B cell (primary cell): ENCODE results near the gene TES.

Experiments used
- EZH2 ChIP-seq: IDR thresholded peaks from 2 replicates; pipeline ENCODE4 v1.6.1; 2012; ENCODE audit warnings: borderline replicate concordance, low read depth, mild to moderate bottlenecking, moderate library complexity, low read length; ENCODE audit not compliant: insufficient read depth, poor library complexity, severe bottlenecking
- TF ChIP-seq, protein P1 (sequence below): fragments of 200-600 bp; IDR thresholded peaks from one replicate; pipeline ENCODE4 v1.8.0; 2022; ENCODE audit warnings: antibody characterized with exemption, mild to moderate bottlenecking

GRCh38 chr7:116241291-116241690, 31.0 kb downstream of the TES start:
- TF ChIP-seq, protein P1, sequence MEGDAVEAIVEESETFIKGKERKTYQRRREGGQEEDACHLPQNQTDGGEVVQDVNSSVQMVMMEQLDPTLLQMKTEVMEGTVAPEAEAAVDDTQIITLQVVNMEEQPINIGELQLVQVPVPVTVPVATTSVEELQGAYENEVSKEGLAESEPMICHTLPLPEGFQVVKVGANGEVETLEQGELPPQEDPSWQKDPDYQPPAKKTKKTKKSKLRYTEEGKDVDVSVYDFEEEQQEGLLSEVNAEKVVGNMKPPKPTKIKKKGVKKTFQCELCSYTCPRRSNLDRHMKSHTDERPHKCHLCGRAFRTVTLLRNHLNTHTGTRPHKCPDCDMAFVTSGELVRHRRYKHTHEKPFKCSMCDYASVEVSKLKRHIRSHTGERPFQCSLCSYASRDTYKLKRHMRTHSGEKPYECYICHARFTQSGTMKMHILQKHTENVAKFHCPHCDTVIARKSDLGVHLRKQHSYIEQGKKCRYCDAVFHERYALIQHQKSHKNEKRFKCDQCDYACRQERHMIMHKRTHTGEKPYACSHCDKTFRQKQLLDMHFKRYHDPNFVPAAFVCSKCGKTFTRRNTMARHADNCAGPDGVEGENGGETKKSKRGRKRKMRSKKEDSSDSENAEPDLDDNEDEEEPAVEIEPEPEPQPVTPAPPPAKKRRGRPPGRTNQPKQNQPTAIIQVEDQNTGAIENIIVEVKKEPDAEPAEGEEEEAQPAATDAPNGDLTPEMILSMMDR = no peak
- TF ChIP-seq EZH2 = no peak
